Stimulated activated CD8-positive, alpha-beta memory T cell treated with anti-CD3 and anti-CD28 coated beads, Interleukin-15, amount 100 ng/mL, for 48 hours (primary cell): ENCODE results near the gene SLIT3.

Experiments used
- DNase-seq, 2 donors: peaks; one replicate each; pipeline ENCODE4 v3.0.0-alpha.2; 2020; ENCODE audit warnings: low read depth in 2 of 2

SLIT3 gene

GRCh38 chr5:168992687-168993086 is 308.3 kb downstream of the SLIT3 start:
- DNase-seq: no peak

DNA sequence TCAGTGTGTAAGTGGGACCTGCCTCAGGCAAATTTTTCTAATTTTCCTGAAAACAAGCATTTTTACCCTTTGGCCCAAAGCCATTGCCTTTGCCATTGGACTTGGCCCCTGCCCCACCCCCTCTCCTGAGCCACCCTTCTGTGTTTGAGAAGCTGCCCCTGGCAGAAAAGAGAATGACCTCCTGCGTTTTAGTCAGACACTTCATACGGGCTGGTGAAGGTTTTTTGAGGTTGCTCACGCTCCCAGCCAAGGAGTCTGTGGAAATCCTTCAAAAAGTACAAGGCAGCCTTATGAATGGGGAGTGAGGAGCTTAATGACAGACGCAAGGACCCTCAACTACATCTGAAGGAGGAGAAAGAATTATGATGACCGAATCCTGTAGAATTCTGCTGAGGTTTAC is 308.9 kb downstream of the SLIT3 start:
- DNase-seq: no peak

DNA sequence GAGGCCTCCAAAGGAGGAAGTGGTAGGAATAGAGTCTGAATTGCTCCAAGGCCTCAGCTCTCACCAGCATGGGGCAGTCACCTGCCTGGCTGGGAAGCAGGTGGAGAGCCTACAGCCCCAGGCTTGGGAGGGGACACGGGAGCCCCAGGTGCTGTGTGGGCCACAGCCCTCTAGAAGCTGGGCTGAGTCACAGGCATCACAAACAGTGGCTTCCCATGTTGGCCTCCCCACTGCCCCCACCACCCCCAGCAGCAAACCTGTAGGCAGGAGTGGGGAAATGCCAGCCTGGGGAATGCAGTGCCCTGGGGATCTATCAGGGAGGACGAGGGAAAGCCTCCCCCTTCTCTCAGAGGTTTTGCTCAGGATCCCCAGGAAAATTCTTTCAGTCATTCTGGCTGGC is 309.6 kb downstream of the SLIT3 start:
- DNase-seq: no peak

GRCh38 chr5:168990679-168991078 is 310.3 kb downstream of the SLIT3 start:
- no peak for DNase-seq

- DNase-seq: no peak
These were observed 311.0 kb downstream of the SLIT3 start for GRCh38 chr5:168989731-168990505.

DNA sequence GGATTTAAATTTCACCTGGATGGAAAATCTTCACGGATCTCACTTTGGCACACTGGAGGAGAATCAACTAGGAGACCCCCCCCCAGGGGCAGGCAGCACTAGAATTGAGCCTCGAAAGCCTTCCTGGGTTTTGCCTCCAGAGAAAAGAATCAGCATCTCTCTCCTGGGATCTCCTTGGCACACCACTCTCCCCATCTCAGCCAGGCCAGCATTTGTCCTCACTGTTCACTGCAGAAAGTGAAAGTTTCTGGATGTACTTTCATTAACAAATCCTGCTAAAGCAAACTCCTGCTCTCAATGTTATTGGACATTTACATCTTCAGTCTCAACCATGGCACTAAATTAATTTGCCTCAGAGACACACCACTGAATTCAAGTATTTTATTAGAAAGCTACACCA is 312.2 kb downstream of the SLIT3 start:
- no peak for DNase-seq

- peak; percentile 12 to 28 for DNase-seq
These were observed 313.2 kb downstream of the SLIT3 start for GRCh38 chr5:168987543-168988300.

DNA sequence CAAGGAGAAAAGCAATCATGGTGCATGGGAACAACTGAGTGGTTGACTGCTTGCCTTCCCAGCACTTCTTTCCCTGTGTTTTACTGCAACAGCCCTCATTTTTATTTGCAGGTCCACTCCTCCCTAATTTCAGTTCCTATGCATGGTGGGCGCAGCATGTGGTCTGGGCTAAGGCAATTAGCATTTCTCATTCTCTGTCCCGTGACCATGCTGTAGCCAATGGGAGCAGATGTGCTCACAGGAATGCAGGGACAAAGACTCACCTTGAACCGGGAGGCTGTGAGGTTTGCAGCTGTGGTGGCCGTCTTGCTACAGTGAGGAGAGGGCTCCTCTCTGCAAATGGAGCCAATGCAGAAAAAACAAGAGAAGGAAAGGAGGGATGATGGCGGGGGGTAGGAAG is 315.5 kb downstream of the SLIT3 start:
- DNase-seq: no peak

DNA sequence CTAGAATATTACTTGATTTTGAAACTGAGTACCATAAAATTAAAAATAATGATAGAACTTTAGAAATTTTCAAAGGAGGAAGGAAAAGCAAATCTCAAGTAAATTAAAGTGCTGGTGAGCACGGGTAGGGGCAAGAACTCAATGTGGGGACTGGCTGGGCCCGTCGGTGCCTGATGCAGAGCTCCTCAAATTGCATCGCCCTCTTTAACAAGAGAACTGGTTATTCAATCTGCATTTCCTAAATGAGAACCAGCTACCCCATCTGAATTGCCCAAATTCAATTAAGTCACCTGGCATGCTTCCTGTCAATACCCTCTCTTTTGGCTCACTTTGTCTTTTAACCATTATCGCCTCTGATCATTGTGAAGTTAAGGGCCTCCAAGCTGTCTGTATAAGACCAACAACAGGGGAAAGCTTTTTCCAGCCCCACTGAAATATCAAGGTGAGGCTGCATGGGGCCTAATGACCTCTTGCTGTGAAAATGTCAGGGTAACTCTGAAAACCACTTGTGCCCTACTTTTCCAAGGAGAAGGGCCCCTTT is 316.7 kb downstream of the SLIT3 start:
- no peak for DNase-seq

DNA sequence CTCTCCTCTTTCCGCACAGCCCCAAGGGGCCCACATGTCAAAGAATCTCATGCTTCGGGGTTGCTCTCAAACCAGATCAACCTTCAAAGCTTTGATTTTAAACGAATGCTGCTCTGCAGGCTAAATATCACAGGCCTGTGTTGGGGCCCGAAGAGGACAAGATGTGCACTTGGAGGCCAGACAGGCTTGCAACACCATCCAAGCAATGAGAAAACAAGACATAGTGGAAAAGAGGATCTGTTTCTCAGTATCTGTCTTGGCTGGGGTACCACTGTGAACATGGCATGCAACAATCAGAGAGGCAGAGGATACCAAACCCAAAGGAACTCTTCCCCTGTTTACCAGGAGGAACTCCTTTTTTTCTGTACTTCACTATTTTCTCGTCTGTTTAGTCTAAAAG is 321.8 kb downstream of the SLIT3 start:
- DNase-seq: no peak

GRCh38 chr5:168978500-168978899 is 322.4 kb downstream of the SLIT3 start:
- DNase-seq: no peak

DNA sequence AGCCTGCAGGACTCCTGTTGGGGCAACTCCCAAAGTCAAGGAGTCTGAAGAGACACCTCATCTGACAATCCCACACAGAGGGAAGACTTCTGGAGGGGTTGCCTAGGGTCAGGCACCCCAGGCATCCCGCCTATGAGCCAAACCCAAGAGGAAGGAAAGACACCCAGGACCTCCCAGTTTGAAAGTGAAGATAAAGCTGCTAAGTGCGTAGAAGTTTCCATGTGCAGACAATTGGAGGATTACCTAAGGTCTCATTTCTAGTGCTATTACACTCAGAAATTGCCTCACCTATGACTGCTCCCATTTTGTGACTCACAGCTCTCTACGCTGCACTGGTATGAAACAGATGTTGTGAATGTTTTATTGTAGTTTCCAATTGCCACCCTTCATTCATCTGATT is 322.9 kb downstream of the SLIT3 start:
- DNase-seq: no peak

- no peak for DNase-seq
These were observed 324.5 kb downstream of the SLIT3 start for GRCh38 chr5:168976311-168976970.

GRCh38 chr5:168975331-168975730 is 325.6 kb downstream of the SLIT3 start:
- no peak for DNase-seq

DNA sequence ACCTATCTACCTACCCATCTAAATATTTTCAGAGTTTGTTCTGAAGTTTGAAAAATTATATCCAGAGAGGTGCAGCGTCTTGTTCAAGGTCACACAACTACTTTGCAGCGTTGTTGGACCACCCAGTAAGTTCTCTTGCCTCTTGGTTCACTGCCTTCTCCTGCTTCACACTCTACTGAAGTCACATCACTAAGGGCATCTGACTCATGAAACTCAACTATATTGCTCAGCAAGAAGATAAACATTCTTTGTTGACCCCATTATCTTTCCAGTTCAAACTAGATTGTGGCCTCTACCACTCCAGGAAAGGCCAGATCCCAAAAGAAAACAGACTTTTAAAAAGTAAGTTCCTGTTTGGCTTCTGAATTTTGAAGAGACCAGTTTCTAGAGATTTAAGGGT is 326.9 kb downstream of the SLIT3 start:
- no peak for DNase-seq

GRCh38 chr5:168972731-168973130 is 328.2 kb downstream of the SLIT3 start:
- DNase-seq: no peak

- no peak for DNase-seq
These were observed 329.8 kb downstream of the SLIT3 start for GRCh38 chr5:168971100-168971499.

DNA sequence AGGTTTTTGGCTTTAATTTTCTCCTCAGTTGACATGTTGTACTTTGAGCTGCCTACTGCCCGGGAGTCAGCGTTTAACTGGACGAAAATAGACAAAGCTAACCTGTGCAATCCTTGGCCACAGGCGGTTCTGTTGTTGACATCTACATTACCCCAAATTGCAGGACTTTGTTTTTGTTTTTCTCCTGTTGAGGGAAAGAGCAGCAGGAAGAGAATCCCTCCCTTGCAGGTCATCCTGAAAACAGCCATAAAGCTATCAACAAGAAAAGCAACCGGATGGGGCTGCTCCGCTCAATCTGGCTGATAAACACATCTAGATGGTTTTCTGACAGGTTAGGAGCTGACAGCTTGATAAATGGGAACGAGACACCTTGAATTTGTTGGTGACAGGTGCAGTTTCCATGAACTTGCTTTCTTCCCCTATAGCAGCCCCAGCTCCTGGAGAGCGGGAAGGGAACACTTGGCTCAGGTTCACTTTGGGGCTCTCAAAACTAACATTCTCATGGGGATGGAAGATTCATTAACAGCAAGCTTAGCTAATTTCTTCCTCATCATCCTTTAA is 331.5 kb downstream of the SLIT3 start:
- no peak for DNase-seq

GRCh38 chr5:168967882-168968620 is 332.9 kb downstream of the SLIT3 start:
- DNase-seq: no peak

GRCh38 chr5:168965638-168966037 is 335.3 kb downstream of the SLIT3 start:
- no peak for DNase-seq

DNA sequence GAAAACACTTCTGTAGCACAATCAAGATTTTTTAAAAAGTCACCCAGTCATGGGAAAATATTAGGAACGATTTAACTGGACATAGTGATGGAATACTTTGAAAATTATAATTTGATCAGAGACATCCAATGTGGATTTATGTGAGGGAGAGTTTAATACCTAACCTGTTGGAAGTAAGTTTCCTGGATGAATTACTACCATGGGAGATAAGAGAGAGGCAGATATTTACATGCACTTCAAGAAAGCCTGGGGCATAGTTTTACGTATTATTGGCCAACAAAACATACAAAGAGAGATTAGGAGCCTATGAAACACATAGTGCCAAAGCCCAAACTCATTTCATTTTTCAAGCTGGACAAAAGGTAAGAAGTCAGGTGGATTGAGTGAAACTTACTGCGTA is 336.8 kb downstream of the SLIT3 start:
- no peak for DNase-seq
